Mammary epithelial cell (primary cell): ENCODE results near the gene ACSM6.

Experiments
- EZH2 ChIP-seq: IDR thresholded peaks from 2 replicates; pipeline ENCODE4 v1.6.1; 2012; ENCODE audit warnings: low read length, inconsistent platforms, borderline replicate concordance
- TF ChIP-seq, protein P1 (sequence below), 2 donors: IDR thresholded peaks in 1 of 2; conservative IDR thresholded peaks in 1 of 2; 2 replicates each; pipeline ENCODE4 v1.5.1; 2011 to 2012; ENCODE audit warnings: inconsistent platforms in 2 of 2, low read length in 2 of 2, mild to moderate bottlenecking in 2 of 2, control low read depth in 1 of 2, low read depth in 1 of 2; ENCODE audit not compliant: insufficient read depth in 1 of 2; ENCODE audit errors: extremely low read depth in 1 of 2

DNA sequence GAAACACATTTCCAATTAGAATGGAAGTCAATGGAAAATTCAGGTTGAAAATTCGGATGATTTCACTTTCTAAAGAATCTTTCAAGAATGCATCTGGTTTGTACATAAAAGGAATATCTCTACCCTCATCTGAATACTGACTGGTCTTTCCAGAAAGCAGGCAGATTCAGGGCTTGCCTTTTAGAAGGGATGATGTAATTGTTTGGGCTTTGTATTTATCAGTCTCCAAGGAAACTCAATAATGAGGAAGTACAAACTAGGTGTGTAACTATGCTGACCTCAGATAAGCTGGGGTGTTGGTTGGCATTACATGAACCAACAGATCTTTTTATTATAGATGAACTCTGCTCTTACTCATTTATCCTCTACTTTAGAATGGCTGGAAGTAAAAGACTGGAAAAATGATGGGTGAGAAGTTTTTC lies 72.6 kb downstream of the ACSM6 start:
- TF ChIP-seq, protein P1, sequence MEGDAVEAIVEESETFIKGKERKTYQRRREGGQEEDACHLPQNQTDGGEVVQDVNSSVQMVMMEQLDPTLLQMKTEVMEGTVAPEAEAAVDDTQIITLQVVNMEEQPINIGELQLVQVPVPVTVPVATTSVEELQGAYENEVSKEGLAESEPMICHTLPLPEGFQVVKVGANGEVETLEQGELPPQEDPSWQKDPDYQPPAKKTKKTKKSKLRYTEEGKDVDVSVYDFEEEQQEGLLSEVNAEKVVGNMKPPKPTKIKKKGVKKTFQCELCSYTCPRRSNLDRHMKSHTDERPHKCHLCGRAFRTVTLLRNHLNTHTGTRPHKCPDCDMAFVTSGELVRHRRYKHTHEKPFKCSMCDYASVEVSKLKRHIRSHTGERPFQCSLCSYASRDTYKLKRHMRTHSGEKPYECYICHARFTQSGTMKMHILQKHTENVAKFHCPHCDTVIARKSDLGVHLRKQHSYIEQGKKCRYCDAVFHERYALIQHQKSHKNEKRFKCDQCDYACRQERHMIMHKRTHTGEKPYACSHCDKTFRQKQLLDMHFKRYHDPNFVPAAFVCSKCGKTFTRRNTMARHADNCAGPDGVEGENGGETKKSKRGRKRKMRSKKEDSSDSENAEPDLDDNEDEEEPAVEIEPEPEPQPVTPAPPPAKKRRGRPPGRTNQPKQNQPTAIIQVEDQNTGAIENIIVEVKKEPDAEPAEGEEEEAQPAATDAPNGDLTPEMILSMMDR (conservative IDR thresholded peaks at IDR 0.05 in 1 of 2, IDR thresholded peaks at IDR 0.05 in 1 of 2; ENCODE audit: extremely low read depth in 1 of 2, insufficient read depth in 1 of 2, low read depth in 1 of 2, low read length in 2 of 2) = no peak
- no peak for TF ChIP-seq EZH2
